ENCODE data around the gene ITSN1.

ITSN1 gene

GRCh38 chr21:33847588-33848248 lies 205.4 kb downstream of the ITSN1 start:
- no peaks in the 10 kb centered on the region for H3K9me3 ChIP-seq
- no peak for TF ChIP-seq CTCF (IDR thresholded peaks at IDR 0.05; ENCODE audit: low read depth, low read length)
- H3K27me3 ChIP-seq = no peaks in the 10 kb centered on the region
- no peaks in the 10 kb centered on the region for H3K36me3 ChIP-seq
- DNase-seq = no peak
- H3K4me3 ChIP-seq (ENCODE audit: low read depth, low read length) = no peak overlapping the region
- H3K4me1 ChIP-seq = peaks cover 5% of the 10 kb centered on the region

- TF ChIP-seq CTCF (IDR thresholded peaks at IDR 0.05; ENCODE audit: low read depth, low read length) = no peak
- H3K27me3 ChIP-seq = no peaks in the 10 kb centered on the region
- peaks cover 5% of the 10 kb centered on the region for H3K4me1 ChIP-seq
- no peaks in the 10 kb centered on the region for H3K36me3 ChIP-seq
- no peak overlapping the region for H3K4me3 ChIP-seq (ENCODE audit: low read depth, low read length)
- DNase-seq = peak; percentile 84
- no peaks in the 10 kb centered on the region for H3K9me3 ChIP-seq
Observed at GRCh38 chr21:33848249-33848953, 206.1 kb downstream of the ITSN1 start.

DNA sequence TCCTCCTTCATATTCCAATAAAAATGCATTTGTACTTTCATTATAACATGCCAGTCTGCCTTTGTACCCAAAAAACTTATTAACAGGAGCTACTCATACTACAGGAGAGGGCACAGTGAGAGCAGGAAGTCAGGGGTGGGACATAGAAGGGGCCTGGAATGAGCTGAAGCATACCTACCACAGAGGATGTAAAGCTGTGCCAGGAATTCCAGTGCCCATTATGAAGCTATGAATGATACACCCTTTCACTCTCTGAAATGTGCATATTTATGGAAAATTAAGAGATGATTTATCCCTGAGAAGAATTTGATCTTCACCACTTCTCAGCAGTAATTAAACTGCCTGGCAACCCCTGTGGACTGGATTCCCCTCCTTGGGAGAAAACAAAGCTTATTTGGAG lies 207.5 kb downstream of the ITSN1 start:
- Histone ChIP-seq H3K4me1 (peaks cover 5% of the 10 kb centered on the region), H3K4me3 (ENCODE audit: low read depth, low read length) (no peak overlapping the region), H3K27me3 (no peaks in the 10 kb centered on the region), H3K9me3 (no peaks in the 10 kb centered on the region), H3K36me3 (no peaks in the 10 kb centered on the region)
- no peak for DNase-seq
- no peak for TF ChIP-seq CTCF (IDR thresholded peaks at IDR 0.05; ENCODE audit: low read depth, low read length)

- Histone ChIP-seq H3K27me3 (no peaks in the 10 kb centered on the region), H3K4me3 (ENCODE audit: low read depth, low read length) (no peak overlapping the region), H3K4me1 (peaks cover 5% of the 10 kb centered on the region), H3K9me3 (no peaks in the 10 kb centered on the region), H3K36me3 (no peaks in the 10 kb centered on the region)
- TF ChIP-seq CTCF (IDR thresholded peaks at IDR 0.05; ENCODE audit: low read depth, low read length) = no peak
- no peak for DNase-seq
Observed at GRCh38 chr21:33850401-33850800, 208.1 kb downstream of the ITSN1 start.

DNA sequence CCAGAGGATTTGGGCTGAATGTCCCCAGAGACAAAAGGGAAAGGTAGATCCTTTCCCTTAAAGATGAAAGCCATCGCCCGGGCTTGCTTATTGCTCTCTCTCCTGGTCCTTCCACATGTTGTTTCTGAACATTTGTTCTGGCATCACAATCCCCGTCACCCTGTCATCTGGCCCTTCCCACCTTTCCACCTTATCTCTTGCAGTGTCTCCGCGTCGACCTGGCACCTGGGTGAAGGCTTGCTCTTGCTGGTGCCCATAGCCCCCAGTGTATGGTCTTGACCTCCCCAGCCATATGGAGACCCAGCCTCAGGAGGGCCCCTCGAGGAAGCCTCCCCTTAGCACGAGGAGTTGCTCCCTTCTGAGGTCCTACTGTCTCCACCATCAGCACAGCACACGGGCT lies 208.7 kb downstream of the ITSN1 start:
- DNase-seq = no peak
- no peaks in the 10 kb centered on the region for H3K36me3 ChIP-seq
- H3K4me1 ChIP-seq = peaks cover 5% of the 10 kb centered on the region
- H3K27me3 ChIP-seq = no peaks in the 10 kb centered on the region
- TF ChIP-seq CTCF (IDR thresholded peaks at IDR 0.05; ENCODE audit: low read depth, low read length) = no peak
- H3K4me3 ChIP-seq (ENCODE audit: low read depth, low read length) = no peak overlapping the region
- no peaks in the 10 kb centered on the region for H3K9me3 ChIP-seq

GRCh38 chr21:33852485-33852884 lies 210.2 kb downstream of the ITSN1 start:
- H3K4me1 ChIP-seq = peaks cover 5% of the 10 kb centered on the region
- no peaks in the 10 kb centered on the region for H3K9me3 ChIP-seq
- H3K36me3 ChIP-seq = no peaks in the 10 kb centered on the region
- no peaks in the 10 kb centered on the region for H3K27me3 ChIP-seq
- DNase-seq = no peak
- H3K4me3 ChIP-seq (ENCODE audit: low read depth, low read length) = no peak overlapping the region
- TF ChIP-seq CTCF (IDR thresholded peaks at IDR 0.05; ENCODE audit: low read depth, low read length) = no peak
